Endothelial cell of umbilical vein (primary cell): ENCODE measurements around the gene DACT1. TPM values are rescaled to one million over a fixed set of nuclear protein-coding genes. Genes with fewer than 3 reads are reported as not detected.

Source experiments
- BruUV-seq: library from RNA; stranded (reverse); fragments of 400-500 nt; replicated peaks from 2 replicates; lab custom pipeline; 2021; lab: Mats Ljungman, UMichigan
- CTCF ChIA-PET: fragments of 300-600, 350-600 bp; sonication (Branson Sonifier 250); formaldehyde crosslinking; loops from one replicate; lab custom pipeline; 2021; ENCODE audit warnings: antibody characterized with exemption, inconsistent platforms; lab: Charles Lee
- POLR2A ChIA-PET: fragments of 300-600, 350-600 bp; sonication (Branson Sonifier 250); formaldehyde crosslinking; loops from one replicate; lab custom pipeline; 2021; ENCODE audit warnings: antibody characterized with exemption, inconsistent platforms; lab: Charles Lee
- DNase-seq: peaks from one replicate; pipeline ENCODE4 v3.0.0-alpha.2; 2011; ENCODE audit warnings: low read depth, low spot score
- FAIRE-seq: peaks from 2 replicates; lab custom pipeline; 2011; peaks lifted over from hg19 to GRCh38; lab: Jason Lieb, UNC
- H2AFZ ChIP-seq: 2 replicates; pipeline ENCODE4 v1.6.0; 2012; ENCODE audit warnings: low read depth, low read length, control low read depth, inconsistent platforms
- H3K27ac ChIP-seq: 2 replicates; pipeline ENCODE4 v1.5.1; 2011; ENCODE audit warnings: low read depth, mild to moderate bottlenecking, control low read depth, low read length, moderate library complexity; ENCODE audit not compliant: insufficient read depth
- H3K27me3 ChIP-seq, 2 experiments: 2 replicates each; pipeline versions ENCODE4 v1.6.0 to v1.6.1; 2011; ENCODE audit warnings: low read length in 2 of 2, mixed read lengths in 1 of 2; ENCODE audit not compliant: control insufficient read depth in 2 of 2, insufficient read depth in 2 of 2
- H3K36me3 ChIP-seq, 2 experiments: 2 replicates in 1 of 2; 3 replicates in 1 of 2; pipeline ENCODE4 v1.5.1; 2011; ENCODE audit warnings: low read length in 2 of 2, mild to moderate bottlenecking in 1 of 2, moderate library complexity in 1 of 2; ENCODE audit not compliant: control insufficient read depth in 2 of 2, insufficient read depth in 2 of 2; ENCODE audit errors: extremely low read depth in 1 of 2
- H3K4me1 ChIP-seq: 3 replicates; pipeline ENCODE4 v1.5.1; 2011; ENCODE audit warnings: mild to moderate bottlenecking, low read length; ENCODE audit not compliant: control insufficient read depth, insufficient read depth; ENCODE audit errors: extremely low read depth
- H3K4me2 ChIP-seq: 2 replicates; pipeline ENCODE4 v1.6.1; 2011; ENCODE audit warnings: low read length, control low read depth, mixed read lengths; ENCODE audit not compliant: insufficient read depth
- H3K4me3 ChIP-seq, 3 experiments: fragments of 200-600 bp in 1 of 3; sonication (generic), shearing (Covaris generic) in 1 of 3; replicated peaks in 1 of 3; 2 replicates each; pipeline ENCODE4 v1.5.1; 2011 to 2016; ENCODE audit warnings: control low read depth in 3 of 3, low read length in 3 of 3, mild to moderate bottlenecking in 2 of 3, inconsistent platforms in 1 of 3, low read depth in 1 of 3, moderate library complexity in 1 of 3; ENCODE audit not compliant: insufficient read depth in 1 of 3
- H3K79me2 ChIP-seq: 2 replicates; pipeline ENCODE4 v1.6.0; 2012; ENCODE audit warnings: low read length, inconsistent platforms; ENCODE audit not compliant: control insufficient read depth, insufficient read depth
- H3K9ac ChIP-seq: replicated peaks from 2 replicates; pipeline ENCODE3; 2011; ENCODE audit warnings: low read length, control low read depth; ENCODE audit not compliant: insufficient read depth; ENCODE audit errors: extremely low read depth
- H3K9me1 ChIP-seq: replicated peaks from 3 replicates; pipeline ENCODE4 v1.6.0; 2011; ENCODE audit warnings: mild to moderate bottlenecking, low read length; ENCODE audit not compliant: control insufficient read depth, insufficient read depth; ENCODE audit errors: extremely low read depth
- H3K9me3 ChIP-seq: replicated peaks from 2 replicates; pipeline ENCODE4 v1.5.1; 2012; ENCODE audit warnings: low read length, inconsistent platforms; ENCODE audit not compliant: control insufficient read depth, insufficient read depth
- H4K20me1 ChIP-seq: replicated peaks from 2 replicates; pipeline ENCODE3; 2011; ENCODE audit warnings: mild to moderate bottlenecking, low read length; ENCODE audit not compliant: control insufficient read depth, insufficient read depth; ENCODE audit errors: extremely low read depth
- EZH2 ChIP-seq: IDR thresholded peaks from 2 replicates; pipeline ENCODE4 v1.6.1; 2012; ENCODE audit warnings: borderline replicate concordance, low read depth, mild to moderate bottlenecking, moderate library complexity, low read length, inconsistent platforms; ENCODE audit not compliant: severe bottlenecking
- FOS ChIP-seq: IDR thresholded peaks from 2 replicates; pipeline ENCODE4 v1.6.1; 2011; ENCODE audit warnings: mild to moderate bottlenecking, low read length, moderate library complexity, borderline replicate concordance; ENCODE audit not compliant: insufficient read depth
- GATA2 ChIP-seq: IDR thresholded peaks from 2 replicates; pipeline ENCODE4 v1.7.0; 2011; ENCODE audit warnings: low read depth, mild to moderate bottlenecking, moderate library complexity, mixed read lengths, low read length; ENCODE audit not compliant: insufficient read length, insufficient read depth
- JUN ChIP-seq: IDR thresholded peaks from 2 replicates; pipeline ENCODE4 v1.6.1; 2011; ENCODE audit warnings: borderline replicate concordance, low read depth; ENCODE audit not compliant: insufficient read length, insufficient read depth
- MYC ChIP-seq: IDR thresholded peaks from one replicate; pipeline ENCODE4 v1.6.1; 2011; ENCODE audit warnings: mild to moderate bottlenecking, low read depth, low read length
- POLR2A ChIP-seq: IDR thresholded peaks from 2 replicates; pipeline ENCODE4 v1.6.1; 2012; ENCODE audit warnings: low read depth, mild to moderate bottlenecking, control low read depth, low read length
- POLR2AphosphoS5 ChIP-seq: IDR thresholded peaks from 2 replicates; pipeline ENCODE4 v1.6.1; 2012; ENCODE audit warnings: low read depth, mild to moderate bottlenecking, control low read depth, low read length, moderate library complexity; ENCODE audit not compliant: insufficient read depth
- dilution Hi-C: fragments of 300-500 bp; cut with MboI; formaldehyde crosslinking; loops from one replicate; pipeline ENCODE4 v1.15.0; 2019; ENCODE audit warnings: low sequenced_read_pairs; ENCODE audit not compliant: extremely low pct_ligation_motif_present
- intact Hi-C: fragments of 100-400 bp; cut with micrococcal nuclease; formaldehyde crosslinking; loops from one replicate; pipeline ENCODE4 v1.10.0; 2022
- polyA plus RNA-seq, 4 experiments: library from polyadenylated mRNA; depleted of rRNA in 3 of 4; stranded (reverse) in 3 of 4; unstranded in 1 of 4; fragments of >200 nt; gene quantifications; 2 replicates each; pipeline versions ENCODE4 v1.2.1 to v1.2.3, GENCODE V29; 2011 to 2012; ENCODE audit warnings: missing spikeins in 1 of 4
- total RNA-seq: library from RNA; stranded (reverse); gene quantifications from 2 replicates; pipeline ENCODE4 v1.2.3, GENCODE V29; 2021
- TF ChIP-seq, protein P1 (sequence below), 2 donors: IDR thresholded peaks; 1 replicate in 1 of 2; 2 replicates in 1 of 2; pipeline ENCODE4 v1.5.1; 2011; ENCODE audit warnings: low read length in 2 of 2, mild to moderate bottlenecking in 2 of 2, moderate library complexity in 2 of 2, control low read depth in 1 of 2, inconsistent platforms in 1 of 2, low read depth in 1 of 2; ENCODE audit not compliant: insufficient read depth in 1 of 2; ENCODE audit errors: extremely low read depth in 1 of 2
- TF ChIP-seq, protein P2 (sequence below): IDR thresholded peaks from 2 replicates; pipeline ENCODE4 v1.6.1; 2011; ENCODE audit not compliant: insufficient read depth, insufficient read length

DACT1 gene
- total and polyA plus RNA-seq, 2 donors (not counting 3 experiments of a cell fraction or from before 2014, with no cell fraction given), result 0.21 to 0.27 TPM

DNA sequence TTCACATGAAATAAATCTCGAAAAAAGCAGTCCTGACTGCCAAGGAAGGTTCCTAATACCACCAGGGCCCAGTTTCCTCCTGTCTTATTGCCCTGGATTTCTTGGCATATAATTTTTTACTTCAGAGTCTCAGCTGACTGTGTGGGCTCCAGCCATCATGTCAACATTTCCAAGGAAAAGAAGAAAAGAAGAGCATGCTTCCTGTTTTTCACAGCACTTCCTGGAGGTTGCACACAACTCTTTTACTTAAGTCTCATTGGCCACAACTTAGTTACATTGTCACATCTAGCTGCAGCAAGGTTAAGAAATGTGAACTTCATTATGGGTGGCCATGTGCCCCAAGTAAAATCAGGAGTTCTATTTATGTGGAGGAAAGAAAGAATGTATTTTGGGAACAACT is 24.3 kb downstream of the DACT1 start:
- peaks cover 0 to 5% of the 10 kb centered on the region in 2 experiments for H3K27me3 ChIP-seq
- intact Hi-C loops (no loop called here), dilution Hi-C loops (no loop called here)
- H3K27ac ChIP-seq, result no peak overlapping the region
- POLR2A ChIA-PET, result no interaction called here
- no peaks in the 10 kb centered on the region for H3K9me1 ChIP-seq
- no peak overlapping the region for H2AFZ ChIP-seq
- H3K4me2 ChIP-seq, result no peak overlapping the region
- no peak overlapping the region for H3K9ac ChIP-seq
- H3K36me3 ChIP-seq, result no peaks in the 10 kb centered on the region
- TF ChIP-seq, protein P1, sequence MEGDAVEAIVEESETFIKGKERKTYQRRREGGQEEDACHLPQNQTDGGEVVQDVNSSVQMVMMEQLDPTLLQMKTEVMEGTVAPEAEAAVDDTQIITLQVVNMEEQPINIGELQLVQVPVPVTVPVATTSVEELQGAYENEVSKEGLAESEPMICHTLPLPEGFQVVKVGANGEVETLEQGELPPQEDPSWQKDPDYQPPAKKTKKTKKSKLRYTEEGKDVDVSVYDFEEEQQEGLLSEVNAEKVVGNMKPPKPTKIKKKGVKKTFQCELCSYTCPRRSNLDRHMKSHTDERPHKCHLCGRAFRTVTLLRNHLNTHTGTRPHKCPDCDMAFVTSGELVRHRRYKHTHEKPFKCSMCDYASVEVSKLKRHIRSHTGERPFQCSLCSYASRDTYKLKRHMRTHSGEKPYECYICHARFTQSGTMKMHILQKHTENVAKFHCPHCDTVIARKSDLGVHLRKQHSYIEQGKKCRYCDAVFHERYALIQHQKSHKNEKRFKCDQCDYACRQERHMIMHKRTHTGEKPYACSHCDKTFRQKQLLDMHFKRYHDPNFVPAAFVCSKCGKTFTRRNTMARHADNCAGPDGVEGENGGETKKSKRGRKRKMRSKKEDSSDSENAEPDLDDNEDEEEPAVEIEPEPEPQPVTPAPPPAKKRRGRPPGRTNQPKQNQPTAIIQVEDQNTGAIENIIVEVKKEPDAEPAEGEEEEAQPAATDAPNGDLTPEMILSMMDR (IDR thresholded peaks at IDR 0.05; ENCODE audit: extremely low read depth in 1 of 2, insufficient read depth in 1 of 2, low read depth in 1 of 2, low read length in 2 of 2), result no peak
- TF ChIP-seq FOS (no peak), POLR2AphosphoS5 (no peak), POLR2A (no peak), GATA2 (no peak), EZH2 (no peak), JUN (no peak), MYC (no peak)
- TF ChIP-seq, protein P2, sequence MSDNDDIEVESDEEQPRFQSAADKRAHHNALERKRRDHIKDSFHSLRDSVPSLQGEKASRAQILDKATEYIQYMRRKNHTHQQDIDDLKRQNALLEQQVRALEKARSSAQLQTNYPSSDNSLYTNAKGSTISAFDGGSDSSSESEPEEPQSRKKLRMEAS, result no peak
- no peaks in the 10 kb centered on the region for H3K4me1 ChIP-seq
- H3K9me3 ChIP-seq, result no peaks in the 10 kb centered on the region
- FAIRE-seq, result no peak
- no peak for DNase-seq
- no peak overlapping the region for H3K4me3 ChIP-seq
- no peaks in the 10 kb centered on the region for H4K20me1 ChIP-seq
- BruUV-seq, result no TSS peak
- no peaks in the 10 kb centered on the region for H3K79me2 ChIP-seq
- CTCF ChIA-PET, result interaction anchor here (0.9 kb wide), 1 partner anchor 161 kb away, joined by 3 read pairs; no protein-coding TSS in a partner anchor
